ENCODE data around the gene MCEE.

- TF ChIP-seq EZH2phosphoT487 (IDR thresholded peaks at IDR 0.05; ENCODE audit: insufficient read depth, low read depth), result no peak
- no peak for TF ChIP-seq EZH2 (IDR thresholded peaks at IDR 0.05; ENCODE audit: insufficient read depth, poor library complexity, severe bottlenecking)
Observed at GRCh38 chr2:71174207-71174606, 44.2 kb upstream of the MCEE start.
